GM18499 (cell line): ENCODE measurements around the gene ACRV1.
A peak's percentile ranks its signal among the peaks of the same experiment; 100 is the strongest.

Experiments used
- ATAC-seq: cut with Tn5 transposase; IDR thresholded peaks from one replicate; pipeline ENCODE4 v1.9.1; 2021; ENCODE audit warnings: moderate number of reproducible peaks; ENCODE audit not compliant: insufficient read depth, unreplicated experiment

The ACRV1 gene

DNA sequence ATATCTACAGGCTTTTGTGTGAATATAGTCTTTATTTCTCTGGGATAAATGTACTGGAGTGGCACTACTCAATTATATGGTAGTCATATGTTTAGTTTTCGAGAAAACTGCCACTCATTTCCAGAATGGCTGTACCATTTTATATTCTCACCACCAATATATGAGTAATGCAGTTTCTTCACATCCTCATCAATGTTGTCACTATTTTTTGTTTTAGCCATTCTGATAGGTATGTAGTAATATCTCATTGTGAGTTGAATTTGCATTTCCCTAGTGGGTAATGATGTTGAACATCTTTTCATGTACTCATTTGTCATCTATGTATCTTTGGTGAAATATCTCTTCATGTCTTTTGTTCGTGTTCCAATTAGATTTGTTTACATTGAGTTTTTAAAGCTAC, 18.0 kb downstream of the ACRV1 start:
- no peak for ATAC-seq

DNA sequence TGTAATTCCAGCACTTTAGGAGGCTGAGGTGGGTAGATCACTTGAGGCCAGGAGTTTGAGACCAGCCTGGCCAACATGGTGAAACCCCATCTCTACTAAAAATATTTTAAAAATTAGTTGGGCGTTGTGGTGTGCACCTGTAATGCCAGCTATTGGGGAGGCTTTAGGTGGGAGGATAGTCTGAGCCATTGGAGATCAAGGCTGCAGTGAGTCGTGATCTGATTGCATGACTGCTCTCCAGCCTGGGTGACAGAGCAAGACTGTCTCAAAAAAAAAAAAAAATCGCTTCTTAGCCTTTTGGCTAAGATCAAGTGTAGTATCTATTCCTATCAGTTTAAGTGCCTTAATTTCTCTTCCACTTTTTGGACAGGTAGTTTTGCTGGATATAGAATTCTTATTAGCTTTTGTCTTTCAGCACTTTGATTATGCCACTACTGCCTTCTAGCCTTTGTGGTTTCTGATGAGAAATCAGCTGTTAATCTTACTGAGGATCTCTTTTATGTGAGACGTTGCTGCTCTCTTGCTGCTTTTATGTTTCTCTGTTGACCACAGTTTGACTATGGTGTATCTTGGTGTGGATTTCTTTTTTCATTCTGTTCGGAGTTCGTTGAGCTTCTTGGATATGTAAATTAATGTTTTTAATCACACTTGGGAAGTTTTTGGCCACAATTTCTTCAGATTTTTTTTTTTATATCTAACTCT, 31.0 kb downstream of the ACRV1 start:
- ATAC-seq, result no peak

DNA sequence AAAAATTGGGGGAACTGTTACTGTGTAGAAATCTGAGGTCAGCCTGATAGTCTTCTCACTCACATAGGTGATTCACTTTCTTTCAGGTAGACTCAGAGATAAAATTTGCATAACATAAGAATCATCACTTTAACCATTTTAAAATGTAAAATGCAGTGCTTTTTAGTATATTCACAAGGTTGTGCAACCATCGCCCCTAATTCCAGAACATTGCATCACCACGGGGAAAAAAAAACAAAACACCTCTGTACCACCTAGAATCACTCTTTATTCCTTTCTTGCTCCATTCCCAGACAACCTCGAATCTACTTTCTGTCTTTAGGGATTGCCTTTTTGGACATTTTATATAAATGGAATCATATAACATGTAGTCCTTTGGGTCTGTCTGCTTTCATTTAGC, 34.8 kb downstream of the ACRV1 start:
- no peak for ATAC-seq

DNA sequence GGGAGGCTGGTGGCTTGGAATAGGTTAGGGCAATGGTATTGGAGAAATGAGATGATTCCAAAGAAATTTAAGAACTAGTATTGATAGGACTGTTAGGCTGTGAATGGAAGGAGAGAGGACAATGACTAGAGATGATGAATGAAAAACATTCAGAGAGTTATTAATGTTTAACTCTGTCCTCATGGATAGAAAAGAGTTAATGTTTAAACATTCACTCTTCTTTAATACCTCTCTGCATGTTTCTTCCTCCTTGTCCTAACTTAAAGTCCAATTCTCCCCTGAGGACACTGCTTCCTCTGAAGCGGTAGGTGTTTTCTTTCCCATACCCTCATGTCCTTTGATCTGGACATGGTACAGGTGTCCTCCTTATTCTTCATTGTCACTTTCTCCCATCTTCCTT, 42.3 kb downstream of the ACRV1 start:
- ATAC-seq, result no peak

DNA sequence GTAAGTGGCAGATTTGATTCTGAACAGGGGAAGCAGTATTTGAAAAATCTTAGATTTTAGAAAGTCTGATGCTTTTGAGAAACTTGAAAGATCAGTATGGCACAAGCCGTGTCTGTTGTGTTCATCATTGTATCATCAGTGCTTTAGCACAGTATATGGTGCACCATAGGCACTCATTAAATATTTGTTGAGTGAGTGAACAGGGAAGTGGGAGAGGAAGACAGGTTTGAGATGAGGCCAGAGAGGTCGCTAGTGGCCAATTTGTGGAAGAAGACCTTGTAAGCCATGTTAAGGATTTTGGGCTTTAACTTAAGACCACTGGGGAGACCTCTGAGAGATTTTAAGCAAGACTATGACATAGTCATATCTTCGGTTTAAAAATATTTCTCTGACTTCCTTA, 42.8 kb downstream of the ACRV1 start:
- ATAC-seq, result no peak

DNA sequence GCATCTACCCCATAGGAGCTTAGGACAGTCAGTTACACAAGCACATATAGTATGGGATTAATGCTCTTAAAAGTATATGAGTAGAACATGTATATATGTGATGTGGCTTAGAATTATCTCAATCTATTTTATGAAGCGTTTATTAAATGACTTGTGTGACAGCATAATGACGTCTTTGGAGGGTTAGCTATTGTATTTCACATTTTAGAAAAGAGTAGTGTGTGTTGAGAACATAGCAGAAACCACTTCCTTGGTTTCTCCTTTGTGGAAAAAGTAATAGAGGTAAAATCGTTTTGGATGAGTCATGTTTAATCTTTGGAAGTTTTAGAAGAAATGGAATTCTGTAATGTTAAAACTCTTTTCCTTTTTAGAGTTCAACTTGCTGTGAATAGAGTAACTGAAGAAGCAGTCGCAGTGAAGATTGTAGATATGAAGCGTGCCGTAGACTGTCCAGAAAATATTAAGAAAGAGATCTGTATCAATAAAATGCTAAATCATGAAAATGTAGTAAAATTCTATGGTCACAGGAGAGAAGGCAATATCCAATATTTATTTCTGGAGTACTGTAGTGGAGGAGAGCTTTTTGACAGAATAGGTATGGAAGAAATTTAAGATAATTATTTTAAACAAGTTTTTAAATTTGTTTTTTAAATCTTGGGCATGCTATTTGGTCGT, 53.3 kb downstream of the ACRV1 start:
- ATAC-seq, result no peak

DNA sequence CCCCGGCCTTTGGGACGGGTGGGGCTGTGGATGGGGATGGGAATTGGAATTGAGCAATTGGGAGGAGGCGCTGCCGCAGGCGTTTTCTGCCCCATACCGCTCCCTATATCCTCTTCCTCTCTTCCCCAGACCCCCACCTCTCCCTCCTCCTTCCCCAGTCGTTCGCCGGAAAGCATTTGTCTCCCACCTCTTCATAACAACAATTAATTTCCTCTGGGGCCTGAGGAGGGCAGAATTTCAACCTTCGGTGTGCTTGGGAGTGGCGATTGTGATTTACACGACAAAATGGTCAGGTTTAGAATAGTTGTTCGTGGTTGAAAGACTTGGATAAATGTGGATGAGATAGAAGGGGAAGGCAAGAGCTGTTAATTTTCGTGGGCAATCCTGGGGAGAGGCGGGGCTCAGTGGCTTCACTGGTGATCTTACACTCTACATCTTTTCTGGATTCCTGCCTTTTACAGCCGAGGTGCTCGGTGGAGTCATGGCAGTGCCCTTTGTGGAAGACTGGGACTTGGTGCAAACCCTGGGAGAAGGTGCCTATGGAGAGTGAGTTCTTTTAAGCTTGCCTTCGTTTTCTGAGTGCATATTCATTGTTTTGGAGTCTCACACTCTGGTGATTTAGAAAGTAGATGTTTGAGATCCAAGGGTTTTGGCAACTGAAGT, 54.2 kb downstream of the ACRV1 start:
- ATAC-seq, result peak; percentile 23

DNA sequence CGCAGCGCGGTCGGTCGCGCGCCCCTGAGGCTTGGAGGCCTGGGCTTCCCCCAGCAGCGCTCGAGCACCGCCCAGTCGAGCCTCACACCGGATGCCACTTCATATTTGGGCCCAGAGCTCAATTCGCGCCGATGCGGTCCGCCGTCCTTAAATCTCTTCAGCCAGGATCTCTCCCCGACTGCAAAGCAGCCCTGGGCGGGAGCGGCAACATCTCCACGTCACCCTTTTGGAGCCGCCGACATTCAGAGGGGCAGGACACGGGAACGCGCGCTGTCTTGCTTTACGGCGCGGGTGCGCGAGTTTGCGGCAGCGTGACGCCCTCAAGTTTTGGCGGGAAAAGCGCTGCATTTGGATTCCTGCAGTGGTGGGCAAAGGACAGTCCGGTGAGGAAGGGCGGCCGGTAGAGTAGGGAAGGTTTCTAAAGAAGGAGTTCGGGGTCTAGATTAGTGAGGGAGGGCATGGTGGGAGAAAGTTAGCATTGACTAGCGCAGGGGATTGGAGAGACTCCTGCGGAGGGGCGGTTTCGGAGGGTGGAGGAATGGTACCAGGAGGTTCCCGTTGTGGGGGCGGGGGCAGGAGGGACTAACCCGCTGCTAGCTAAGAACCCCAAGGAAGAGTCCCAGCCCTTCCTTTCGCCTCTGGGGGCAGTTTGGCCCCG, 54.9 kb downstream of the ACRV1 start:
- ATAC-seq, result peak; percentile 42

DNA sequence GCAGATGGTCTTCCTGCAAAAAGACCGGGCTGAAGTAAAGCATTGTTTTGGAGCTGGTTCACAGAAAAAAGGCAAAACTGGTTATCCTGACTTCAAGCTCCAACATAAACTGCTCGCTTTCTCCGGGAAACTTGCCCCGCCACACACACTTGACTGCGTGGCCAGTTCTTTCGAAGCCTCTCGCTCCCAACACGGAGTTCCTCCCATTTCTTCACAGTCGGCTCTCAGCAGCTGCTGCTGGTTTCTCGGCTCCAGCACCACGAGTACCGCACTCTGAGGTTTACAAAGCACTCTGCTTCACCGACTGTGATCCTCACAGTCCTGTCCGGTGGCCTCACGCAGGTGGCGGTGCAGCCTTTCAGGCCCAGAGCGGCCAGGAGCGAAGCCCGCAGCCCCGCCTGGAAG, 55.4 kb downstream of the ACRV1 start:
- no peak for ATAC-seq

DNA sequence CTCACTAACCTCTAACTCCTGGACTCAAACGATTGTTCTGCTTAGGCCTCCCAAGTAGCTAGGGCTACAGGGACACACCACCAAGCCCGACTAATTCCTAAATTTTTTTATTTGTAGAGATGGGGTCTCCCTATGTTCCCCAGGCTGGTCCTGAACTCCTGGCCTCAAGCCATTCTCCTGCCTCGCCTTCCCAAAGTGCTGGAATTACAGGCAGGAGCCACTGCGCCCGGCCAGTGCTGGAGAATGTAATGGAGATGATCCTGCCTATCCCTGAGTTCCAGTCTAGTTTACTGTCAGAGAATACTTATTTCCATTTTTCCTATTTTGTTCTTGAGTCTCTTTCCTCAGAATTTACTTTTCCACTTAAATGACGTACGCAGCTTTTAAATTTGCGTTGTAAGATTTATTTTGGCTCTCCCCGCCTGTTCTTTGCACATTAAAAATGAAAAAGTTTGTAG, 55.9 kb downstream of the ACRV1 start, which contains the start of gene CHEK1:
Gene CHEK1 (plus strand): TSS at position 408 of the 458 bp plus-strand sequence. CDS start 1,606 bp downstream, outside the sequence.
- ATAC-seq, result no peak

DNA sequence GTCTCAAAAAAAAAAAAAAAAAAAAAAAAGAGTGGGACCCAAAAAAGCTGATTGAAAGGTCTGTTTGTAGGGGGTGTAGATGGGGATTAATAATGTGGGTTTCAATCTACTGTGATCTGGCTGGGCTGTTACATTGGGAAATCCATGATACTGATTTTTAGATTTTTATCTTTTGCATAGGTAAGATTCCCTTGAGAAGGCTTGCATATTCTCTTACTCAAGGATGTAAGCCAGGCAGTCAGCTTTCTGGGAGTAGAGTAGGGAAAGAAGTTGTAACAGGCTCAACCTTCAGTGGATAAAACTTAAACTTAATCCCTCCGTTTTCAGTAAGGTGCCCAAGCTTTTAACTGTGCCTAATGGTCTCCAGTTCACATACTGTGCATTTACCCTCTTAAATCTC, 57.6 kb downstream of the ACRV1 start:
- no peak for ATAC-seq

DNA sequence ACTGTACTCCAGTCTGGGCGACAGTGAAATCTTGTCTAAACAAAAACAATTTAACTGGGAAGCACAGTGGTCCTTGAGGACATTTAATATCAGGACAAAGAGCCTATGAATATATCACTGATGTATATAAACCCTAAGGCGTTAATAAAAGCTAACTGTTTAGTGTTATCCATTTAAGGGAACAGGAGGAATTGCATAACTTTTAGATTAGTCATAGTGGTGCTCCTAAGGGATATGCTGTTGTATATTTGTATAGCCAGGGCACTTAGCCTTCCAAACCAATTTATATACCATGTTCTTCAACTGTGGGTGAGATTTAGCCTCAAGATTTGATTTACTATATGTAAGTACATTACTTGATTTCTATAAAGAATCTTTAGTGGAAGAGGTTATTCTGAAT, 58.7 kb downstream of the ACRV1 start:
- no peak for ATAC-seq
